GM19463 (cell line): ENCODE results near the gene PLXNA4.
"Not testable (repeated sequence)": the region's sequence is repeated elsewhere in the genome, so short reads cannot be mapped to it uniquely, and the experiment has no call there.

ENCODE experiments used
- ATAC-seq: cut with Tn5 transposase; IDR thresholded peaks from one replicate; pipeline ENCODE4 v1.9.1; 2021; ENCODE audit warnings: mild to moderate bottlenecking, moderate library complexity; ENCODE audit not compliant: unreplicated experiment

Gene PLXNA4

GRCh38 chr7:132398253-132398925 lies 177.9 kb downstream of the PLXNA4 start:
- no peak for ATAC-seq

GRCh38 chr7:132397070-132397469 lies 179.2 kb downstream of the PLXNA4 start:
- ATAC-seq = no peak

GRCh38 chr7:132395361-132395760 lies 180.9 kb downstream of the PLXNA4 start:
- no peak for ATAC-seq

- no peak for ATAC-seq
These were observed 181.7 kb downstream of the PLXNA4 start for GRCh38 chr7:132394283-132395198.

- no peak for ATAC-seq
These were observed 182.4 kb downstream of the PLXNA4 start for GRCh38 chr7:132393789-132394261.

GRCh38 chr7:132392713-132393112 lies 183.6 kb downstream of the PLXNA4 start:
- no peak for ATAC-seq

GRCh38 chr7:132390705-132391104 lies 185.6 kb downstream of the PLXNA4 start:
- ATAC-seq = no peak

GRCh38 chr7:132390049-132390448 lies 186.2 kb downstream of the PLXNA4 start:
- not testable (repeated sequence) for ATAC-seq

- ATAC-seq = no peak
These were observed 187.6 kb downstream of the PLXNA4 start for GRCh38 chr7:132388688-132389087.

- ATAC-seq = no peak
These were observed 188.7 kb downstream of the PLXNA4 start for GRCh38 chr7:132387596-132387995.

- peak; percentile 48 for ATAC-seq
These were observed 190.0 kb downstream of the PLXNA4 start for GRCh38 chr7:132386201-132386681.

GRCh38 chr7:132383962-132384361 lies 192.3 kb downstream of the PLXNA4 start:
- ATAC-seq = no peak

GRCh38 chr7:132381742-132382472 lies 194.4 kb downstream of the PLXNA4 start:
- no peak for ATAC-seq

- ATAC-seq = no peak
These were observed 196.2 kb downstream of the PLXNA4 start for GRCh38 chr7:132380059-132380458.

- ATAC-seq = no peak
These were observed 197.0 kb downstream of the PLXNA4 start for GRCh38 chr7:132379292-132379691.

- ATAC-seq = no peak
These were observed 198.3 kb downstream of the PLXNA4 start for GRCh38 chr7:132377703-132378584.

GRCh38 chr7:132377015-132377414 lies 199.3 kb downstream of the PLXNA4 start:
- no peak for ATAC-seq

- no peak for ATAC-seq
These were observed 199.8 kb downstream of the PLXNA4 start for GRCh38 chr7:132376361-132377013.

GRCh38 chr7:132373879-132374278 lies 202.4 kb downstream of the PLXNA4 start:
- ATAC-seq = no peak

GRCh38 chr7:132373041-132373440 lies 203.2 kb downstream of the PLXNA4 start:
- ATAC-seq = no peak
